ENCODE results near the gene ADCYAP1R1.

ADCYAP1R1 gene

GRCh38 chr7:31068006-31068675 lies 16.0 kb downstream of the ADCYAP1R1 start:
- no peaks in the 10 kb centered on the region for H3K4me1 Mint-ChIP-seq
- H3K9me3 Mint-ChIP-seq, result no peaks in the 10 kb centered on the region
- CTCF ChIA-PET, result no interaction called here

GRCh38 chr7:31069860-31070555 lies 17.9 kb downstream of the ADCYAP1R1 start:
- Mint-ChIP-seq H3K9me3 (no peaks in the 10 kb centered on the region), H3K4me1 (no peaks in the 10 kb centered on the region), H3K4me3 (no peak overlapping the region), H3K36me3 (no peaks in the 10 kb centered on the region), H3K27me3 (peaks cover 14% of the 10 kb centered on the region), H3K27ac (no peak overlapping the region)
- DNase-seq, result no peak
- CTCF ChIA-PET, result no interaction called here

More at GRCh38 chr7:31068006-31068675, 16.0 kb downstream of the ADCYAP1R1 start:
- Mint-ChIP-seq H3K27ac (no peak overlapping the region), H3K36me3 (no peaks in the 10 kb centered on the region), H3K4me3 (no peak overlapping the region), H3K27me3 (peaks cover 16% of the 10 kb centered on the region)
- DNase-seq, result no peak

GRCh38 chr7:31070991-31071644 lies 19.0 kb downstream of the ADCYAP1R1 start:
- no peak overlapping the region for H3K27ac Mint-ChIP-seq
- DNase-seq, result no peak
- CTCF ChIA-PET, result interaction anchor here (0.6 kb wide), 1 partner anchor 501 kb away, joined by 3 read pairs; no protein-coding TSS in a partner anchor
- H3K4me1 Mint-ChIP-seq, result no peaks in the 10 kb centered on the region
- H3K9me3 Mint-ChIP-seq, result no peaks in the 10 kb centered on the region
- no peak overlapping the region for H3K4me3 Mint-ChIP-seq
- H3K36me3 Mint-ChIP-seq, result no peaks in the 10 kb centered on the region
- H3K27me3 Mint-ChIP-seq, result peaks cover 14% of the 10 kb centered on the region

GRCh38 chr7:31071645-31072029 lies 19.5 kb downstream of the ADCYAP1R1 start:
- CTCF ChIA-PET, result interaction anchor here (0.6 kb wide), 1 partner anchor 502 kb away, joined by 3 read pairs; no protein-coding TSS in a partner anchor
- Mint-ChIP-seq H3K9me3 (no peaks in the 10 kb centered on the region), H3K27ac (no peak overlapping the region), H3K4me3 (no peak overlapping the region), H3K4me1 (no peaks in the 10 kb centered on the region), H3K27me3 (peaks cover 14% of the 10 kb centered on the region), H3K36me3 (no peaks in the 10 kb centered on the region)
- no peak for DNase-seq

- H3K36me3 Mint-ChIP-seq, result no peaks in the 10 kb centered on the region
- CTCF ChIA-PET, result no interaction called here
- no peaks in the 10 kb centered on the region for H3K4me1 Mint-ChIP-seq
- no peak overlapping the region for H3K27ac Mint-ChIP-seq
- H3K4me3 Mint-ChIP-seq, result no peak overlapping the region
- DNase-seq, result no peak
- peaks cover 10% of the 10 kb centered on the region for H3K27me3 Mint-ChIP-seq
- H3K9me3 Mint-ChIP-seq, result no peaks in the 10 kb centered on the region
Measured at GRCh38 chr7:31073326-31074119, 21.4 kb downstream of the ADCYAP1R1 start.

GRCh38 chr7:31074120-31074383 lies 21.9 kb downstream of the ADCYAP1R1 start:
- Mint-ChIP-seq H3K27ac (no peak overlapping the region), H3K4me3 (no peak overlapping the region), H3K9me3 (no peaks in the 10 kb centered on the region), H3K4me1 (no peaks in the 10 kb centered on the region), H3K27me3 (peaks cover 14% of the 10 kb centered on the region), H3K36me3 (no peaks in the 10 kb centered on the region)
- no peak for DNase-seq
- CTCF ChIA-PET, result no interaction called here

GRCh38 chr7:31074403-31075085 lies 22.4 kb downstream of the ADCYAP1R1 start:
- H3K36me3 Mint-ChIP-seq, result no peaks in the 10 kb centered on the region
- H3K9me3 Mint-ChIP-seq, result no peaks in the 10 kb centered on the region
- no peak for DNase-seq
- H3K4me1 Mint-ChIP-seq, result no peaks in the 10 kb centered on the region
- CTCF ChIA-PET, result no interaction called here
- peaks cover 17% of the 10 kb centered on the region for H3K27me3 Mint-ChIP-seq
- no peak overlapping the region for H3K27ac Mint-ChIP-seq
- H3K4me3 Mint-ChIP-seq, result no peak overlapping the region

GRCh38 chr7:31075086-31075405 lies 22.9 kb downstream of the ADCYAP1R1 start:
- CTCF ChIA-PET, result no interaction called here
- no peaks in the 10 kb centered on the region for H3K4me1 Mint-ChIP-seq
- DNase-seq, result no peak

GRCh38 chr7:31076051-31076450 lies 23.9 kb downstream of the ADCYAP1R1 start:
- Mint-ChIP-seq H3K4me3 (no peak overlapping the region), H3K9me3 (no peaks in the 10 kb centered on the region), H3K27ac (no peak overlapping the region), H3K27me3 (peaks cover 27% of the 10 kb centered on the region), H3K36me3 (no peaks in the 10 kb centered on the region), H3K4me1 (no peaks in the 10 kb centered on the region)
- no peak for DNase-seq
- CTCF ChIA-PET, result no interaction called here

More at GRCh38 chr7:31075086-31075405, 22.9 kb downstream of the ADCYAP1R1 start:
- H3K27me3 Mint-ChIP-seq, result peaks cover 20% of the 10 kb centered on the region
- no peaks in the 10 kb centered on the region for H3K36me3 Mint-ChIP-seq
- H3K4me3 Mint-ChIP-seq, result no peak overlapping the region
- no peak overlapping the region for H3K27ac Mint-ChIP-seq
- no peaks in the 10 kb centered on the region for H3K9me3 Mint-ChIP-seq

- CTCF ChIA-PET, result no interaction called here
- DNase-seq, result no peak
- no peaks in the 10 kb centered on the region for H3K4me1 Mint-ChIP-seq
- H3K27ac Mint-ChIP-seq, result no peak overlapping the region
- peaks cover 31% of the 10 kb centered on the region for H3K27me3 Mint-ChIP-seq
- no peaks in the 10 kb centered on the region for H3K36me3 Mint-ChIP-seq
- H3K9me3 Mint-ChIP-seq, result no peaks in the 10 kb centered on the region
- no peak overlapping the region for H3K4me3 Mint-ChIP-seq
Measured at GRCh38 chr7:31076641-31077310, 24.7 kb downstream of the ADCYAP1R1 start.

GRCh38 chr7:31077484-31078362 lies 25.6 kb downstream of the ADCYAP1R1 start:
- no peak for DNase-seq
- CTCF ChIA-PET, result no interaction called here
- Mint-ChIP-seq H3K27me3 (peaks cover 35% of the 10 kb centered on the region), H3K27ac (no peak overlapping the region), H3K4me1 (no peaks in the 10 kb centered on the region), H3K9me3 (no peaks in the 10 kb centered on the region), H3K36me3 (no peaks in the 10 kb centered on the region), H3K4me3 (no peak overlapping the region)

- Mint-ChIP-seq H3K9me3 (no peaks in the 10 kb centered on the region), H3K27ac (no peak overlapping the region), H3K4me3 (no peak overlapping the region), H3K36me3 (no peaks in the 10 kb centered on the region), H3K4me1 (no peaks in the 10 kb centered on the region), H3K27me3 (peaks cover 38% of the 10 kb centered on the region)
- DNase-seq, result no peak
- CTCF ChIA-PET, result interaction anchor here (1.0 kb wide), 1 partner anchor 44 kb away, joined by 3 read pairs; no protein-coding TSS in a partner anchor
Measured at GRCh38 chr7:31078363-31078990, 26.4 kb downstream of the ADCYAP1R1 start.
